ENCODE data around the gene MAP3K5.

Gene MAP3K5

GRCh38 chr6:136750696-136751521 is 41.4 kb downstream of the MAP3K5 start:
- no peak for DNase-seq (ENCODE audit: low read depth in 2 of 2)

- DNase-seq (ENCODE audit: low read depth in 2 of 2), result no peak
Observed at GRCh38 chr6:136749359-136749997, 42.8 kb downstream of the MAP3K5 start.

- DNase-seq (ENCODE audit: low read depth in 2 of 2), result no peak
Observed at GRCh38 chr6:136747507-136747906, 44.8 kb downstream of the MAP3K5 start.

- DNase-seq (ENCODE audit: low read depth in 2 of 2), result no peak
Observed at GRCh38 chr6:136745300-136745699, 47.0 kb downstream of the MAP3K5 start.

GRCh38 chr6:136744889-136745288 is 47.4 kb downstream of the MAP3K5 start:
- DNase-seq (ENCODE audit: low read depth in 2 of 2), result no peak

- no peak for DNase-seq (ENCODE audit: low read depth in 2 of 2)
Observed at GRCh38 chr6:136742125-136742524, 50.2 kb downstream of the MAP3K5 start.

- no peak for DNase-seq (ENCODE audit: low read depth in 2 of 2)
Observed at GRCh38 chr6:136740050-136740974, 52.0 kb downstream of the MAP3K5 start.

GRCh38 chr6:136739501-136739900 is 52.8 kb downstream of the MAP3K5 start:
- no peak for DNase-seq (ENCODE audit: low read depth in 2 of 2)

GRCh38 chr6:136739071-136739470 is 53.2 kb downstream of the MAP3K5 start:
- DNase-seq (ENCODE audit: low read depth in 2 of 2), result no peak

- no peak for DNase-seq (ENCODE audit: low read depth in 2 of 2)
Observed at GRCh38 chr6:136738692-136739057, 53.6 kb downstream of the MAP3K5 start.

GRCh38 chr6:136737871-136738691 is 54.2 kb downstream of the MAP3K5 start:
- no peak for DNase-seq (ENCODE audit: low read depth in 2 of 2)

- no peak for DNase-seq (ENCODE audit: low read depth in 2 of 2)
Observed at GRCh38 chr6:136737374-136737844, 54.9 kb downstream of the MAP3K5 start.

GRCh38 chr6:136736281-136736960 is 55.9 kb downstream of the MAP3K5 start:
- DNase-seq (ENCODE audit: low read depth in 2 of 2), result no peak

- no peak for DNase-seq (ENCODE audit: low read depth in 2 of 2)
Observed at GRCh38 chr6:136734977-136735376, 57.3 kb downstream of the MAP3K5 start.

GRCh38 chr6:136732889-136733288 is 59.4 kb downstream of the MAP3K5 start:
- no peak for DNase-seq (ENCODE audit: low read depth in 2 of 2)

GRCh38 chr6:136729832-136730231 is 62.4 kb downstream of the MAP3K5 start:
- DNase-seq (ENCODE audit: low read depth in 2 of 2), result no peak

- no peak for DNase-seq (ENCODE audit: low read depth in 2 of 2)
Observed at GRCh38 chr6:136728976-136729515, 63.2 kb downstream of the MAP3K5 start.

GRCh38 chr6:136728033-136728939 is 64.0 kb downstream of the MAP3K5 start:
- DNase-seq (ENCODE audit: low read depth in 2 of 2), result no peak

GRCh38 chr6:136726837-136727557 is 65.3 kb downstream of the MAP3K5 start:
- no peak for DNase-seq (ENCODE audit: low read depth in 2 of 2)

All from activated CD4-positive, alpha-beta T cell treated with anti-CD3 and anti-CD28 coated beads for 24 hours (primary cell).